ENCODE data around the gene NR2C1. TPM values are rescaled to one million over a fixed set of nuclear protein-coding genes. Genes with fewer than 3 reads are reported as not detected.
"Not testable (repeated sequence)": the region's sequence is repeated elsewhere in the genome, so short reads cannot be mapped to it uniquely, and the experiment has no call there.

Gene NR2C1
- total and polyA plus RNA-seq, 8 donors = 8.5 to 54.5 (median 14.6) TPM

DNA sequence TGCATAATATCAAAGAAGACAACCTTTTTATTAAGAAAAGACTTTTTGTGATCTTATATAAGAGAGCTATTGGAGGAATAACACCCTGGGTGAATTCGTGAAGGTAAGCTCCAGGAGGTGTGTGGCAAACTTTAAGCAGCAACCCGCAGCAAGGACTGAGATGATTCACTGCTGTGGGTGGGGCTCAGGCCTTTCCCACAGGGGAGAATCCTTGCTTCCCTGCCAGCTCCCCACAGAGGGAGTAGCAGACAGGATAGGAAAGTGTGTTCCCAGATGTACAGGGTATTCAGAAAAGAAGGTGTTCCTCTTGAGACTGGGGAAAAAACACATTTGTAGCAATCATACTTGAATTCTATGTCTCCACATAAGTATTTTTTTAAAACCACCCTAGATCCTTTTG is 79.1 kb downstream of the NR2C1 start:
- ATAC-seq (no peak), FAIRE-seq (no peak), DNase-seq (no peak)
- H3K4me3 ChIP-seq = no peak overlapping the region
- TF ChIP-seq, protein P1, sequence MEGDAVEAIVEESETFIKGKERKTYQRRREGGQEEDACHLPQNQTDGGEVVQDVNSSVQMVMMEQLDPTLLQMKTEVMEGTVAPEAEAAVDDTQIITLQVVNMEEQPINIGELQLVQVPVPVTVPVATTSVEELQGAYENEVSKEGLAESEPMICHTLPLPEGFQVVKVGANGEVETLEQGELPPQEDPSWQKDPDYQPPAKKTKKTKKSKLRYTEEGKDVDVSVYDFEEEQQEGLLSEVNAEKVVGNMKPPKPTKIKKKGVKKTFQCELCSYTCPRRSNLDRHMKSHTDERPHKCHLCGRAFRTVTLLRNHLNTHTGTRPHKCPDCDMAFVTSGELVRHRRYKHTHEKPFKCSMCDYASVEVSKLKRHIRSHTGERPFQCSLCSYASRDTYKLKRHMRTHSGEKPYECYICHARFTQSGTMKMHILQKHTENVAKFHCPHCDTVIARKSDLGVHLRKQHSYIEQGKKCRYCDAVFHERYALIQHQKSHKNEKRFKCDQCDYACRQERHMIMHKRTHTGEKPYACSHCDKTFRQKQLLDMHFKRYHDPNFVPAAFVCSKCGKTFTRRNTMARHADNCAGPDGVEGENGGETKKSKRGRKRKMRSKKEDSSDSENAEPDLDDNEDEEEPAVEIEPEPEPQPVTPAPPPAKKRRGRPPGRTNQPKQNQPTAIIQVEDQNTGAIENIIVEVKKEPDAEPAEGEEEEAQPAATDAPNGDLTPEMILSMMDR (IDR thresholded peaks at IDR 0.05) = no peak
- intact Hi-C loops (cut with DNase I) = no loop called here
- H3K27ac ChIP-seq = no peak overlapping the region
- no peaks in the 10 kb centered on the region for H3K9me3 ChIP-seq
- WGBS, 2 donors = 91 to 97% methylated on average over 2 of the region's 2 CpGs
- H3K27me3 ChIP-seq = no peaks in the 10 kb centered on the region
- no peaks in the 10 kb centered on the region for H3K36me3 ChIP-seq
- no peaks in the 10 kb centered on the region for H3K4me1 ChIP-seq

DNA sequence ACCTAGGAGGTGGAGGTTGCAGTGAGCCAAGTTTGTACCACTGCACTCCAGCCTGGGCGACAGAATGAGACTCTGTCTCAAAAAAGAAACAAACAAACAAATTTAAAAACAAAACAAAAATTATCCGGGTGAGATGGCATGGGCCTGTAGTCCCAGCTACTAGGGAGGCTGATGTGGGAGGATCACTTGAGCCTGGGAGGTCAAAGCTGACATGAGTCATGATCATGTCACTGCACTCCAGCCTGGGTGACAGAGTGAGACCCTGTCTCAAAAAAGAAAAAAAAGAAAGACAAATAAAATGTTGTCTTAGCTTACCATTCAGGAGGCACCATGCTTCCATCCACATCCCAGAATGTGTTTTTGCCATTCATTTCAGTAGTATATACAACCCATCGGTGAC is 79.6 kb downstream of the NR2C1 start:
- FAIRE-seq; H3K27ac ChIP-seq; H3K4me1 ChIP-seq; H3K36me3 ChIP-seq; H3K9me3 ChIP-seq; H3K4me3 ChIP-seq; ATAC-seq; DNase-seq; intact Hi-C loops (cut with DNase I); H3K27me3 ChIP-seq: not testable (repeated sequence)
- 83 to 99% methylated on average over 3 of the region's 3 CpGs for WGBS, 2 donors

DNA sequence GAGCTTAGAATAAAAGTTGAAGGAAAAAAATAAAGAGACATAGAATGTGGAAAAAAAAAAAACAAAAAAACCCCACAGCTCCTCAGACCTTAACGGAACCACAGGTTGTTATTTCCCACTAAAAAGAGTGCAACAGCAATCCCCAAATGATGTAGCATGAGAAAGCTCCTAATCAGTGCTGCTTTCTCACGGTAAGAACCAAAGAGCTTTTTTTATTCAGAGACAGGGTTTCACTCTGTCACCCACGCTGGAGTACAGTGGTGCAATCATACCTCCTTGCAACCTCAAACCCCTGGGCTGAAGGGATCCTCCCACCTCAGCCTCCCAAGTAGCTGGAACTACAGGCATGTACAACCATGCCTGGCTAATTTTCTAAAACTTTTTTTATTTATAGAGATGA is 83.2 kb downstream of the NR2C1 start:
- H3K27ac ChIP-seq = no peak overlapping the region
- intact Hi-C loops (cut with DNase I) = no loop called here
- H3K4me3 ChIP-seq = no peak overlapping the region
- no peaks in the 10 kb centered on the region for H3K36me3 ChIP-seq
- H3K4me1 ChIP-seq = no peaks in the 10 kb centered on the region
- DNase-seq (no peak), ATAC-seq (no peak), FAIRE-seq (no peak)
- no peaks in the 10 kb centered on the region for H3K27me3 ChIP-seq
- TF ChIP-seq, protein P1 (IDR thresholded peaks at IDR 0.05) = no peak
- no peaks in the 10 kb centered on the region for H3K9me3 ChIP-seq
- 87 to 93% methylated on average over 3 of the region's 3 CpGs for WGBS, 2 donors

DNA sequence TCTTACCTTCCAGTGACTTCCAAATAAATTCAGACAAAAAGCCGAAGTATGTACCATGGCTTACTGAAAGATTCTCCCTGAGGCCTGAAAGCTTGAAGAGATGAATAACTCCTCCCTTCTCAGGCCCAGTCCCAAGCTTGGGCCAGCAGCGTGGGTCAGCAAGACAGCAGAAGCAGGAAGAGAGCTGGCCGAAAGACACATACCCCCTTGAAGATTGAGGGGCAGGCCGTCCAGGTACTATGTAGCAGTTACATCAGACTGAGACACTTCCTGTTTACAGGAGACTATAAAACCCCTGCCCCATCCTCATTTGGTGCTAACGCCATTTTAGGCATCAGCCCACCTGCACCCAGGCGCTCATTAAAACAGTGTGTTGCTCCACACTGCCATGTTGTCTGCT is 84.9 kb downstream of the NR2C1 start:
- Histone ChIP-seq H3K4me3 (no peak overlapping the region), H3K9me3 (no peaks in the 10 kb centered on the region)

DNA sequence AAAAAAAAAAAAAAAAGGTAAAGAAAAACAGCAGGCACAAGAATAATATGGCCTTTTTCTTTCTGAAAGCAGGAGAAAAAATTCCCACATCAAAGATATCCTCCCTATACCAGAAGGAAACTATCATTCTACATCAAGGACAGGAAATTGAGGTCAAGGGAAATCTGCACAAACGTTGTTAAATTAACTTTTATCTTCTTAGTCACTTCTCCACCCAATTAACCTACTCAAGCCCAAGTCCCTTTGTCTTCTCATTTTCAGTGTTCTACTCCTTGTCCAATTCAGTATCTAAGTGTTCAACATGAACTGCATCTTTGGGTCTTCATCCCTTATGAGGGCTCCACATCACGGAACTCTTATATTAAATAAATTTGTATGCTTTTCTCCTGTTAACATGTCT is 85.6 kb downstream of the NR2C1 start:
- no peak for DNase-seq
- Histone ChIP-seq H3K27me3 (no peaks in the 10 kb centered on the region), H3K27ac (no peak overlapping the region), H3K36me3 (no peaks in the 10 kb centered on the region), H3K4me3 (no peak overlapping the region), H3K9me3 (no peaks in the 10 kb centered on the region), H3K4me1 (no peaks in the 10 kb centered on the region)
- 49 to 55% methylated on average over 2 of the region's 2 CpGs for WGBS, 2 donors
- intact Hi-C loops (cut with DNase I) = loop anchor here in 1 of 3 donors (10.0 kb wide), 1 partner anchor 63 kb away; no protein-coding TSS in a partner anchor
- ATAC-seq = no peak
- TF ChIP-seq, protein P1 (IDR thresholded peaks at IDR 0.05) = no peak
- FAIRE-seq = no peak

More for the DNA sequence above, 84.9 kb downstream of the NR2C1 start:
- H3K27ac ChIP-seq = no peak overlapping the region
- no peak for ATAC-seq
- no peaks in the 10 kb centered on the region for H3K36me3 ChIP-seq
- TF ChIP-seq, protein P1 (IDR thresholded peaks at IDR 0.05) = no peak
- WGBS, 2 donors = 75 to 97% methylated on average over 6 of the region's 6 CpGs
- H3K4me1 ChIP-seq = no peaks in the 10 kb centered on the region
- H3K27me3 ChIP-seq = no peaks in the 10 kb centered on the region
- no peak for FAIRE-seq
- no peak for DNase-seq
- intact Hi-C loops (cut with DNase I) = loop anchor here in 1 of 3 donors (10.0 kb wide), 1 partner anchor 64 kb away; no protein-coding TSS in a partner anchor

Data from pancreas (tissue), 10 donors.